Right atrium auricular region (tissue), 2 donors: Measurements from ENCODE around the gene DNAH2. TPM values are rescaled to one million over a fixed set of nuclear protein-coding genes. Genes with fewer than 3 reads are reported as not detected.
A peak's percentile ranks its signal among the peaks of the same experiment; 100 is the strongest.

Source experiments
- DNase-seq: peaks from one replicate; pipeline ENCODE4 v3.0.0-alpha.2; 2019; ENCODE audit warnings: low spot score
- H3K27ac ChIP-seq, 2 donors: fragments of 200-600 bp; sonication (generic); 1 replicate in 1 of 2; 2 replicates in 1 of 2; pipeline ENCODE4 v1.5.1; 2016 to 2019
- H3K27me3 ChIP-seq, 2 donors: fragments of 200-600 bp; sonication (generic); one replicate each; pipeline versions ENCODE4 v1.5.1 to v1.6.0; 2017 to 2019
- H3K36me3 ChIP-seq: fragments of 200-600 bp; sonication (generic); one replicate; pipeline ENCODE4 v1.5.1; 2016
- H3K4me1 ChIP-seq, 2 donors: fragments of 200-600 bp; sonication (generic); one replicate each; pipeline versions ENCODE4 v1.5.1 to v1.6.0; 2017 to 2019
- H3K4me3 ChIP-seq, 2 donors: fragments of 200-600 bp; sonication (generic); 1 replicate in 1 of 2; 2 replicates in 1 of 2; pipeline ENCODE4 v1.5.1; 2017 to 2019; ENCODE audit warnings: mild to moderate bottlenecking in 1 of 2, moderate library complexity in 1 of 2
- H3K9me3 ChIP-seq, 2 donors: fragments of 200-600 bp; sonication (generic); one replicate each; pipeline ENCODE4 v1.5.1; 2019
- CTCF ChIP-seq, 2 donors: fragments of 200-600 bp; sonication (generic); IDR thresholded peaks; one replicate each; pipeline ENCODE4 v1.5.1; 2019; ENCODE audit warnings: antibody characterized with exemption in 2 of 2
- total RNA-seq, 2 donors: library from RNA; depleted of rRNA; stranded (reverse); fragments of >200 nt; gene quantifications; one replicate each; pipeline ENCODE4 v1.1.0, GENCODE V29; 2016

Gene DNAH2
- total RNA-seq, 2 donors from 2014 or later, result 0.08 TPM; not detected in 1

- no peak overlapping the region for H3K27ac ChIP-seq
- H3K36me3 ChIP-seq, result peaks cover 14% of the 10 kb centered on the region
- DNase-seq, result no peak
- peaks cover 0 to 20% of the 10 kb centered on the region in 2 donors for H3K4me1 ChIP-seq
- no peak overlapping the region for H3K4me3 ChIP-seq
- TF ChIP-seq CTCF (IDR thresholded peaks at IDR 0.05), result no peak
- no peaks in the 10 kb centered on the region for H3K9me3 ChIP-seq
- H3K27me3 ChIP-seq, result peaks cover 0 to 12% of the 10 kb centered on the region in 2 donors
Observed at GRCh38 chr17:7700510-7700909, 17.0 kb upstream of the DNAH2 start.

- Histone ChIP-seq H3K4me3 (no peak overlapping the region), H3K9me3 (no peaks in the 10 kb centered on the region), H3K4me1 (peaks cover 0 to 20% of the 10 kb centered on the region in 2 donors), H3K27me3 (peaks cover 0 to 14% of the 10 kb centered on the region in 2 donors), H3K36me3 (peaks cover 14% of the 10 kb centered on the region), H3K27ac (no peak overlapping the region)
- TF ChIP-seq CTCF (IDR thresholded peaks at IDR 0.05), result no peak
- DNase-seq, result no peak
Observed at GRCh38 chr17:7701681-7702080, 15.9 kb upstream of the DNAH2 start.

DNA sequence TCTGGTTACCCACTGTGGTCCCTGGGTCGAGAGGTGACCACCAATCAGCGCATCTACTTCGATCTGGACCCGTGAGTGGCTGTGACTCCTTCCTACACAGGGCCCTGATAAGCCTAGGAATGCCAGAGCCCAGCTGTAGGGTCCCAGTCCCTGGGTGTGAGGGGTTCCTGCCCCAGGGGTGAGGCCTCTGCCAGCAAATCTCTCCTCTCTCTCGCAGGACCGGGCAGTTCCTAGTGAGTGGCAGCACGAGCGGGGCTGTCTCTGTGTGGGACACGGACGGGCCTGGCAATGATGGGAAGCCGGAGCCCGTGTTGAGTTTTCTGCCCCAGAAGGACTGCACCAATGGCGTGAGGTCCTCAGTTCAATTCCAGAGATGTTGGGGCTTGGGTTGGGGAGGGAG, 14.8 kb upstream of the DNAH2 start:
- TF ChIP-seq CTCF (IDR thresholded peaks at IDR 0.05), result no peak
- no peaks in the 10 kb centered on the region for H3K9me3 ChIP-seq
- H3K36me3 ChIP-seq, result peaks cover 14% of the 10 kb centered on the region
- peaks cover 0 to 20% of the 10 kb centered on the region in 2 donors for H3K4me1 ChIP-seq
- H3K27ac ChIP-seq, result no peak overlapping the region
- peaks cover 0 to 14% of the 10 kb centered on the region in 2 donors for H3K27me3 ChIP-seq
- no peak overlapping the region for H3K4me3 ChIP-seq
- no peak for DNase-seq

- Histone ChIP-seq H3K27ac (no peak overlapping the region), H3K4me3 (peak overlapping the region in 1 of 2 donors; percentile 52), H3K4me1 (peaks cover 0 to 20% of the 10 kb centered on the region in 2 donors), H3K27me3 (peaks cover 0 to 14% of the 10 kb centered on the region in 2 donors), H3K36me3 (peaks cover 14% of the 10 kb centered on the region), H3K9me3 (no peaks in the 10 kb centered on the region)
- TF ChIP-seq CTCF (IDR thresholded peaks at IDR 0.05), result no peak
- DNase-seq, result no peak
Observed at GRCh38 chr17:7703584-7704479, 13.7 kb upstream of the DNAH2 start.

- Histone ChIP-seq H3K36me3 (peaks cover 14% of the 10 kb centered on the region), H3K27ac (peak within 1 kb of the TSS in 1 of 2 donors; percentile 21), H3K4me3 (peak within 1 kb of the TSS; percentile 34 to 52), H3K4me1 (peaks cover 0 to 20% of the 10 kb centered on the region in 2 donors), H3K27me3 (peaks cover 0 to 14% of the 10 kb centered on the region in 2 donors), H3K9me3 (no peaks in the 10 kb centered on the region)
- no peak for DNase-seq
- TF ChIP-seq CTCF (IDR thresholded peaks at IDR 0.05), result no peak
Observed at GRCh38 chr17:7704601-7705268, 12.8 kb upstream of the DNAH2 start, which contains the start of gene EFNB3. Gene EFNB3 (plus strand): TSS chr17:7705202. CDS start chr17:7705599, 397 bp downstream.
